Endometrial microvascular endothelial cells (primary cell): ENCODE measurements around the gene MARCHF10. TPM values are rescaled to one million over a fixed set of nuclear protein-coding genes. Genes with fewer than 3 reads are reported as not detected.
"Not testable (repeated sequence)": the region's sequence is repeated elsewhere in the genome, so short reads cannot be mapped to it uniquely, and the experiment has no call there.

ENCODE experiments used
- in situ Hi-C: cut with HindIII; loops from 2 replicates; pipeline ENCODE4 v1.10.0; 2017; ENCODE audit warnings: low sequenced_read_pairs, low pct_unique_long_range_greater_than_20kb; ENCODE audit errors: inconsistent ontology term
- total RNA-seq: library from RNA; depleted of rRNA; stranded (reverse); fragments of >200 nt; gene quantifications from one replicate; pipeline ENCODE4 v1.2.3, GENCODE V29; 2015; ENCODE audit errors: inconsistent ontology term

The MARCHF10 gene
- total RNA-seq = not detected

DNA sequence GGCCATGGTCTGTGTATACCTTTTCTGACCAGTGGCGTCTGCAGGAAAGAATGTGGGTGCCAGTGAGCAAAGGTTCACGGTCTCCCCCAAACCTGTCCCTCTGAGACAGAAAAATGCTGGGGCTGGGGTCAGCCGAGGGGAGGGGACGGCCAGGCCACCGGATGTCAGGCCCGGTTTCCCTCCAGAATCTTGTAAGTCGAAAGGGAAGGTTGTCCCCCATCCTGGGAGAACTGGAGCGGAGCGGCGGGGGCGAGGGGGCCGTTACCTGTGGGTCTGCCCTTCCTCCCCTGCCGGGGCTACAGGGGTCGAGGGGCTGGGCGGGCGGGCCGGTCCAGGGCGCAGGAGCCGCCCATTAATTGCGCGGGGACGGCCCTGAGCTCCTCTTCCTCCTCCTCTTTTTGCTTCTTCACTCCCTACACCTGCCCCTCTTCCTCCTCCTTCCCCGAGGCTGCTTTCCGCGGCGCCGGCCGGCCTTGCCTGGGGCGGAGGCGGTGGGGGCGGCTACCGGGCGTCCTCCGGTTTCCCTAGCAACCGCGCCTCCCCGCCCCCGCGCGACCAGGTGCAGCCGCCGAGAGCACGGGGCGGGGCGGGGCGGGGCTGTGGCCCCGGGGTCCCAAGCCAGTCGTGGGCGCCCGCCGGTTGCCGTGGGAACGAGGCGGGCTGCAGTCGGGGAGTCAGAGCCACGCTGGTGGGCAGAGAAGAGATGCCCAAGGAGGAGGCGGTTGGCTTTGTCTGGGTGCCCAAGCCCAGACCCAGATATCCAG, at the start of gene MARCHF10:
MARCHF10 (minus strand) TSS at position 503 of the 764 bp plus-strand sequence. CDS start 6,579 bp downstream, outside the sequence.
- in situ Hi-C loops = no loop called here

GRCh38 chr17:62857526-62857925, 49.4 kb upstream of the MARCHF10 start:
- in situ Hi-C loops = no loop called here

- in situ Hi-C loops = no loop called here
Observed at GRCh38 chr17:62856594-62856993, 48.5 kb upstream of the MARCHF10 start.

GRCh38 chr17:62855156-62855555, 47.0 kb upstream of the MARCHF10 start:
- in situ Hi-C loops = no loop called here

- in situ Hi-C loops = no loop called here
Observed at GRCh38 chr17:62854098-62854680, 46.1 kb upstream of the MARCHF10 start.

DNA sequence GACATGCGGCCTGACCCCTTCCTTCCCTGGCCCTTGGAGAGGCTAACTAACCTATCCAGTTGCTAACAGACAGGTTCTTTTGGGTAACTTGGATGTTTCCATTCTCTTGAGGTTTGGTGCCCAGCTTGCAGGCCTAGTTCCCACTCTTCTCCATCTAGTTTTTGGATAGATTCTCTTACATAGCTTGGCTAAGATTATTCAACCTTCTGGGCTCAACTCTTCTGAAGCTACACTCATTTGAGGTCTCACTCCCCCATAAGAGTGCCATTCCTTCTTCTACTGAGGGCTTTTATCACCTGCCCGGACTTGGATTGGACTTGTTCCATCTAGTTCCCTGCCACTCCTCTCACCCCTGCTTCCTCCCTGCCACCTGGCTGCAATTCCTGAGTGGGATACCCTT, 44.1 kb upstream of the MARCHF10 start:
- in situ Hi-C loops = no loop called here

GRCh38 chr17:62849591-62850415, 41.7 kb upstream of the MARCHF10 start:
- in situ Hi-C loops = not testable (repeated sequence)

GRCh38 chr17:62848334-62848733, 40.2 kb upstream of the MARCHF10 start:
- in situ Hi-C loops = no loop called here

DNA sequence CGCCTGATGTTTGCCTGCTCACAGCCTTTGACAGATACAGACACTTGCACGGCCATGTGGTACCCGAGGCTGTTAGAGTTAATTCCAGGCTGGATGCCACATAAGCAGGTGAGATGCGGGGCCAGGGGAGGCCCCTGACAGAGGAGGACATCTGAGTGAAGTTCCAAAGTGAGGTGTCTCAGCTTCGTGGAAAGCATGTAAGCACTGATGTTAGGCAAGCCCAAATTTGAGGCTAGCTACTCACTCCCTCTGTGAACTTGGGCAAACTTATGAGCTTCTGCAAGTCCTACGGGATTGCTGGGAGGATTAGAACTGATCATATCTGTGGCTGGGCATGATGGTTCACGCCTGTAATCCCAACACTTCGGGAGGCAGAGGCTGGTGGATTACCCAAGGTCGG, 39.3 kb upstream of the MARCHF10 start:
- in situ Hi-C loops = no loop called here

- in situ Hi-C loops = no loop called here
Observed at GRCh38 chr17:62840871-62841270, 32.8 kb upstream of the MARCHF10 start.

DNA sequence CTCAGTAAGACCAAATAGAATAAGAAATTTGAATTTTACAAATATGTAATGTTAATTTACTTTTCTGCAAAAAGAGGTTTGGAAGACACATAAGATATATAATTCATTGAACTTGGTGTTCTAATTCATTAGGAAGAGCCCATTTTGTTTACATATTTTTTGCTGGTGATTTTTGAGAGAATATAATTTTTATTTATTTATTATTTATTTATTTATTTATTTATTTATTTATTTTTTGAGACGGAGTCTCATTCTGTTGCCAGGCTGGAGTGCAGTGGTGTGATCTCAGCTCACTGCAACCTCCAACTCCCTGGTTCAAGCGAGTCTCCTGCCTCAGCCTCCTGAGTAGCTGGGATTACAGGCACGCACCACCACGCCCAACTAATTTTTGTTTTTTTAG, 25.7 kb upstream of the MARCHF10 start:
- in situ Hi-C loops = not testable (repeated sequence)

DNA sequence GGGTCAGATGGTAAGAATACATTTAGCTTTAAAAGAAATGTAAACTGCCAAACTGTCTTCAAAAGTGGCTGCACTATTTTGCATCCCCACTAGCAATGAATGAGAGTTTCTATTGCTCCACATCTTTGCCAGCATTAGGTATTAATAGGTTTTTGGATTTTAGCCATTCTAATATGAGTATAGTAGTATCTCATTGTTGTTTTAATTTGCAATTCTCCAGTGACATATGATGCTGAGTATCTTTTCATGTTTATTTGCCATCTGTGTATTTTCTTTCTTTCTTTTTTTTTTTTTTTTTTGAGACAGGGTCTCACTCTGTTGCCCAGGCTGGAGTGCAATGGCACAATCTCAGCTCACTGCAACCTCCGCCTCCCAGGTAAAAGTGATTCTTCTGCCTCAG, 24.3 kb upstream of the MARCHF10 start:
- in situ Hi-C loops = no loop called here

DNA sequence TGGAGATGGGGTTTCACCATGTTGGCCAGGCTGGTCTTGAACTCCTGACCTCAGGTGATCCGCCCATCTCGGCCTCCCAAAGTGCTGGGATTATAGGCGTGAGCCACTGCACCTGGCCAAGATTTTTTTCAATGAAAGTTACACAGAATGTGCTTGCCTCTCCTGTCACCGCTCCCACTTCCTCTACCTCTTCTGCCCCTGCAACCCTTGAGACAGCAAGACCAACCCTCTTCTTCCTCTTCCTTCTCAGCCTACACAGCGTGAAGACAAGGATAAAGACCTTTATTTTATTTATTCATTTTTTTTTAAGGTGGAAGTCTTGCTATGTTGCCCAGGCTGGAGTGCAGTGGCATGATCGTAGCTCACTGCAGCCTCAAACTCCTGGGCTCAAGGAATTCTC, 23.0 kb upstream of the MARCHF10 start:
- in situ Hi-C loops = not testable (repeated sequence)

DNA sequence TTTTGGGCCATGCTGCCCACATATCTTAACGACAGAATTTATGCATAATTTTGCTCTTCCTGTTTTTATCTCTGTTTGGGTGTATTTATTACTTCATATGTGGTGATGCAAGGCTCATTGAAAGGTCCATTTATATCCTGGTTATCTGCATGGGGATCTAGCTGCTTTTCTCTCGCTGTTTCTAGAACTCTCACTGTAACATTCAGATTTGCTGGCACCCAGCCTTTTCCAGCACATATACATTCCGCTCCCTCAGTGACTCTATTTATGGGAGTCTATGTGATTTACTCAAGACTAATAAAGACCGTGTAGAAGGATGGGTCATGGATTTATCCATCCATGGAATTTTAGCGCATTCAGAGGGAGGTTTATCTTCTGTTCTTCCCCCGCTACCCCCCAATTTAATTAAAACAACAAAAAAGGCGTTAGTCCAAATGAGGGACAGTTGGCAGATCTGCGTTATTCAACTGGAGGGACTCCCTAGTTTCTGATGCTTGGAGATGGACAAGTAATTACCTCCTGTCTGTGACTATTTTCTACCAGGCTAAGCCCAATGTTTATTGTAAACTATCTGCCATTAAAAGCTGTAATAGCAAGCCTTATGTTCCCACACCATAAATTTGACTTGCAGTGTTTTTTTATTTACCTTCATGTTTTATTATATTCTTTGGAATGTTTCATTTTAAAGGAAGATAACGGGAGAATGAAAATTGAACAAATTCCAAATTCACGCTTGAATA, 19.8 kb upstream of the MARCHF10 start:
- in situ Hi-C loops = no loop called here

DNA sequence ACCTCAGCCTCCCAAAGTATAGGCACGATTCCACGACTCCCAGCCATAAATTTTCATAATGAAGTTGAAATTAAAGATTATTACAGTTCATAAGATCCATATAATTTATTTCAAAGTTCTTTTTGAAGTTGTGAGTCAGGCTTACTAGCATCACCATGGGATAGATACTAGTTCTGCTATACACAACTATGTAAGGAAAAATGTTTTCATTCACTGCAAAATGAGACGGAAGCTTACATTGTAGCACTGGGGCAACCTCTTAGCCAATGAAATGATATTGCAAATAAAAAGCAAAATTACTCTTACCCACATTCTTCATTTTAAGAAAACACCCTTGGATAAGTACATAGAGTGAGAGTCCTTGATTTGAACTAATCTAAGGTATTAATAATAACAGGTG, 18.8 kb upstream of the MARCHF10 start:
- in situ Hi-C loops = no loop called here

DNA sequence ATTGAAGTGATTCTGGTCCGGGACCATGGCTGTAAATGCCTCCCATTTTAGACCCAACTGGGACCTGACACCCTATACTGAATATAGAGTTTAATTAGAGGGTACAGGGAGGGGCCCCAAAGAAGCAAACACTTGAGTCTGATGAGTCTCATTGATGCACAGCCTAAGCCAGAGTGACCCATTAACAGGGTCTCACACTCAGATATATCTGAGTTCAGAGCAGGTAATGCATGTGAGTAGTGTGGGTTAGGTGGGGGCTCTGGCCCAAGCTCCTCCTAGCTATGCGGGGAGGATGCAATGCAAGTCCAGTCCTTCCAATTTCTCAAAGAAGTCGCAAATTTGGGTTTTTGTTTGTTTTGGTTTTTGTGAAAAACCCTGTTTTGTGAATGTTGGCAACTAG, 17.1 kb upstream of the MARCHF10 start:
- in situ Hi-C loops = no loop called here

DNA sequence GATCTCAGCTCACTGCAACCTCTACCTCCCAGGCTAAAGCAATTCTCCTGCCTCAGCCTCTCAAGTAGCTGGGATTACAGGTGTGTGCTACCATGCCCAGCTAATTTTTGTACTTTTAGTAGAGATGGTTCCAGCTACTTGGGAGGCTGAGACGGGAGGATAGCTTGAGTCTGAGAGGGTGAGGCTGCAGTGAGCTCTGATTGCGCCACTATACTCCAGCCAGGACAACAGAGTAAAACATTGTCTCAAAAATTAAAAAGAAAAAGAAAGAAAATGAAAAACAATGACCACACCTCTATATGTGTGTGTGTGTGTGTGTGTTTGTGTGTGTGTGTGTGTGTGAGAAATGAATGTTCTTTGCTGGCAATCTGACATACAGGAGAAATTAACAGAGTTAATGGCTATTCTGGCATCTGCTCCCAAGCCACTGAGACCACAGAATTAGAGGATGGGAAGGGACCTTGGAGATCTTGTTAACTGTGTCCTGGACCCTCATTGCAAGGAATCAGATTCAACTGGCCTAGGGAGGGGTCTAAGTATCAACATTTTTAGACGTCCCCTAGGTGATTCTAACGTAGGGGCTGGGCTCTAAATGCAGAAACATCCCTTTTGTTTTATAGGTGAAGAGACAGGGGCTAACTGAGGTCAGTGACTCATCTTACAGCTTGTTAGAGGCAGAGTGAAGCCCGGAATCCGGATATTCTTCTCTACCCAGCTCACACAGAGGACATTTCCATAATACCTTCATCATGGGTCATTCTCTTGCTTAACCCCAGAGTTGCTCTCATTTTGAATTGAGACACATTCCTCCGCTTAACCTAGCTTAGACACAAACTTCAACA, 16.4 kb upstream of the MARCHF10 start:
- in situ Hi-C loops = no loop called here

GRCh38 chr17:62823111-62823893, 15.2 kb upstream of the MARCHF10 start:
- in situ Hi-C loops = no loop called here
